Spinal cord (tissue), 10 donors: ENCODE data around the gene RANBP10. TPM values are rescaled to one million over a fixed set of nuclear protein-coding genes. Genes with fewer than 3 reads are reported as not detected.
"Not testable (repeated sequence)": the region's sequence is repeated elsewhere in the genome, so short reads cannot be mapped to it uniquely, and the experiment has no call there.

Source experiments
- DNase-seq, 6 donors: peaks; one replicate each; pipeline versions ENCODE4 v3.0.0 to v3.0.0-alpha.2; 2013 to 2015; ENCODE audit warnings: low spot score in 6 of 6, low read depth in 4 of 6
- H3K27ac ChIP-seq: one replicate; pipeline ENCODE4 v1.5.1; 2013; ENCODE audit warnings: low read depth, low read length, control low read depth
- H3K27me3 ChIP-seq: one replicate; pipeline ENCODE4 v1.6.1; 2013; ENCODE audit warnings: low read length; ENCODE audit not compliant: control insufficient read depth, insufficient read depth
- H3K36me3 ChIP-seq: one replicate; pipeline ENCODE4 v1.6.1; 2013; ENCODE audit warnings: low read length; ENCODE audit not compliant: control insufficient read depth, insufficient read depth
- H3K4me1 ChIP-seq: one replicate; pipeline ENCODE4 v1.6.1; 2013; ENCODE audit warnings: low read length; ENCODE audit not compliant: control insufficient read depth, insufficient read depth
- H3K4me3 ChIP-seq: one replicate; pipeline ENCODE4 v1.5.1; 2013; ENCODE audit warnings: low read depth, low read length, control low read depth
- H3K9me3 ChIP-seq: one replicate; pipeline ENCODE4 v1.6.1; 2013; ENCODE audit warnings: low read length; ENCODE audit not compliant: control insufficient read depth, insufficient read depth
- WGBS: methylation state at CpG from one replicate; pipeline ENCODE4 v1.1.5; 2013; ENCODE audit warnings: missing lambda C conversion rate; ENCODE audit not compliant: insufficient coverage; 5-methylcytosine and 5-hydroxymethylcytosine counted together
- polyA plus RNA-seq, 2 donors: library from polyadenylated mRNA; unstranded; fragments of 120-200 nt; gene quantifications; one replicate each; pipeline ENCODE4 v1.2.1, GENCODE V29; 2013; ENCODE audit not compliant: insufficient read length in 2 of 2
- total RNA-seq, 2 donors: library from RNA; depleted of rRNA in 1 of 2; stranded (reverse); fragments of 120-200 nt in 1 of 2; fragments of >200 nt in 1 of 2; gene quantifications; one replicate each; pipeline versions ENCODE4 v1.2.3 to v1.2.4, GENCODE V29; 2013 to 2014
- donor health status: healthy.

Gene RANBP10
- total and polyA plus RNA-seq, 4 donors: 6.7 to 25.6 (median 12.1) TPM

DNA sequence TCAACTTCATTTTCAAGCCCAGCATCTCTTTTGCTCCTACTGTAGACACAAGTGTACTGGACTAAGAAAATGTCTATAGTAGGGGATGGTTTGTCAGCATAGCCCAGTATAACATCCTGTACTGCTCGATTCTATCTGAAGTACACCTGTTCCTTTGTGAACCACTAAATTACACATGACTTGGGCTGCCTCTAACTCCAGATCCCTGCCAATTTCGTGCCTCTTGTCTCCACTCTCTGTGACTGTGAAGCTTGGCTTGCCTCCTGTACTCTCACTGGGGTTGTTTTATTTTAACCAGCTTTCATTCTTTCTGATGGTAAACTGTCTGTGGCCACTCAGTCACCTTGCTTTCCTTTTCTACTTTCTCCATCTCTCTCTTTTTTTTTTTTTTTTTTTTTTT is 111.7 kb downstream of the RANBP10 start:
- no peak for DNase-seq
- WGBS: 67% methylated on average over 1 of the region's 2 CpGs
- Histone ChIP-seq H3K36me3 (peaks cover 11% of the 10 kb centered on the region), H3K9me3 (no peaks in the 10 kb centered on the region), H3K4me3 (no peak overlapping the region), H3K27ac (no peak overlapping the region), H3K4me1 (no peaks in the 10 kb centered on the region), H3K27me3 (no peaks in the 10 kb centered on the region)

GRCh38 chr16:67693517-67694285 is 112.7 kb downstream of the RANBP10 start:
- not testable (repeated sequence) for H3K4me3 ChIP-seq, H3K36me3 ChIP-seq, H3K27me3 ChIP-seq, H3K27ac ChIP-seq, DNase-seq, H3K9me3 ChIP-seq, H3K4me1 ChIP-seq
- 98% methylated on average over 6 of the region's 8 CpGs for WGBS

DNA sequence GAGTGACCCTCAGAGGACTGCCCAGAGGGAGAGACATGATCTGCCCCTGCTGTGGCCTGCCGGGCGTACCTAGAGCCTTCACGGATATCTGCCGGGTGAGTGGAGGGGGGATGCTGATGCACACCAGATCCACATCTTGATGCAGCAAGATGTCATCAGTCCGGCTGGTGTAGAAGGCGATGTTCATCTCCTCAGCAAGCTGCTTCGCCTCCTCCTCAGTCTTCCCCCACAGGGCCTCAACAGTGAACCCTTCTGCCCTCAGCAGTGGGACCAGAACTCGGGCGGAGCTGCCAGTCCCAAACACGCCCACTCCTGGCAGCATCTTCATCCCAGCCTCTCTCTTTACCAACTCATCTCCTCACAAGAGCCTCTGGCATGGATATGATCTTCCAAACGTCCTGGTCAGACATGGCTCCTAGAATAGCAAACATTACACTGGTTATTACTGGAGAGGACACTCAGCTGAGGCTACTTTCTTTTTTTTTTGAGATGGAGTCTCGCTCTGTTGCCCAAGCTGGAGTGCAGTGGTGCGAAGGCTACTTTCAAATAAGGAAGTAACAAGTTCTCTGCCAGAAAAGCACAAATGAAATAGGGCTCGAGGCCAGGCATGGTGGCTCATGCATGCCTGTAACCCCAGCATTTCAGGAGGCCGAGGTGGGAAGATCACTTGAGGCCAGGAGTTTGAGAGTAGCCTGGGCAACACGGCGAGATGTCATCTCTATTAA is 120.8 kb downstream of the RANBP10 start:
- H3K27ac ChIP-seq: no peak overlapping the region
- DNase-seq: no peak
- no peaks in the 10 kb centered on the region for H3K9me3 ChIP-seq
- no peaks in the 10 kb centered on the region for H3K4me1 ChIP-seq
- peaks cover 33% of the 10 kb centered on the region for H3K36me3 ChIP-seq
- 92% methylated on average over 14 of the region's 17 CpGs for WGBS
- no peak overlapping the region for H3K4me3 ChIP-seq
- no peaks in the 10 kb centered on the region for H3K27me3 ChIP-seq

DNA sequence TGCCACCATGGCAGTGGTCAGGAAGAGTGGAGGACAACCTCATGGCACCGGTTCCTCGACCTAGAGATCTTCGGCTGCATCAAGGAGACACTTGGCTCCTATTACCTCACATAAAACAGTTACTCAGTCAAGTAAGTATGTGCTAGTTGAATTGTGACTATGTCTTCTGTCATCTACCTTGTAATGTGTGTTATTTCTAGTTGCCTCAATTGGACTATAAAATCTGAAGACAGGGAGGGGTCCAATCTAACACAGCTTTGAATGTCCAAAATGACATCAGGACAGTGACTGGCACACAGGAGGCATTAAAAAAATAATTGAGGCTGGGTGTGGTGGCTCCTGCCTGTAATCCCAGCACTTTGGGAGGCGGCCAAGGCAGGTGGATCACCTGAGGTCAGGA is 122.6 kb downstream of the RANBP10 start:
- Histone ChIP-seq H3K36me3 (peaks cover 46% of the 10 kb centered on the region), H3K4me1 (peaks cover 2% of the 10 kb centered on the region), H3K4me3 (no peak overlapping the region), H3K9me3 (no peaks in the 10 kb centered on the region), H3K27me3 (no peaks in the 10 kb centered on the region), H3K27ac (no peak overlapping the region)
- no peak for DNase-seq
- WGBS: 100% methylated on average over 1 of the region's 4 CpGs

GRCh38 chr16:67679935-67680897 is 126.1 kb downstream of the RANBP10 start:
- Histone ChIP-seq H3K4me1 (peaks cover 7% of the 10 kb centered on the region), H3K4me3 (no peak overlapping the region), H3K36me3 (peaks cover 49% of the 10 kb centered on the region), H3K27me3 (no peaks in the 10 kb centered on the region), H3K27ac (no peak overlapping the region), H3K9me3 (no peaks in the 10 kb centered on the region)
- DNase-seq: no peak
- 95% methylated on average over 7 of the region's 10 CpGs for WGBS

GRCh38 chr16:67678354-67679023 is 127.9 kb downstream of the RANBP10 start:
- peaks cover 25% of the 10 kb centered on the region for H3K4me1 ChIP-seq
- H3K4me3 ChIP-seq: no peak overlapping the region
- 75% methylated on average over 8 of the region's 12 CpGs for WGBS
- H3K27me3 ChIP-seq: no peaks in the 10 kb centered on the region
- H3K36me3 ChIP-seq: peaks cover 47% of the 10 kb centered on the region
- peak overlapping the region; percentile 15 for H3K27ac ChIP-seq
- no peaks in the 10 kb centered on the region for H3K9me3 ChIP-seq
- no peak for DNase-seq

GRCh38 chr16:67677712-67678111 is 128.6 kb downstream of the RANBP10 start:
- DNase-seq: no peak
- Histone ChIP-seq H3K36me3 (peaks cover 44% of the 10 kb centered on the region), H3K27ac (no peak overlapping the region), H3K4me1 (peaks cover 32% of the 10 kb centered on the region), H3K9me3 (no peaks in the 10 kb centered on the region), H3K27me3 (no peaks in the 10 kb centered on the region), H3K4me3 (no peak overlapping the region)
- no CpG with 5 or more reads among the region's 1 CpG for WGBS

- Histone ChIP-seq H3K4me1 (peaks cover 34% of the 10 kb centered on the region), H3K36me3 (peaks cover 47% of the 10 kb centered on the region), H3K27ac (no peak overlapping the region), H3K27me3 (no peaks in the 10 kb centered on the region), H3K4me3 (no peak overlapping the region), H3K9me3 (no peaks in the 10 kb centered on the region)
- DNase-seq: no peak
- 91% methylated on average over 6 of the region's 8 CpGs for WGBS
Observed at GRCh38 chr16:67676939-67677338, 129.4 kb downstream of the RANBP10 start.

DNA sequence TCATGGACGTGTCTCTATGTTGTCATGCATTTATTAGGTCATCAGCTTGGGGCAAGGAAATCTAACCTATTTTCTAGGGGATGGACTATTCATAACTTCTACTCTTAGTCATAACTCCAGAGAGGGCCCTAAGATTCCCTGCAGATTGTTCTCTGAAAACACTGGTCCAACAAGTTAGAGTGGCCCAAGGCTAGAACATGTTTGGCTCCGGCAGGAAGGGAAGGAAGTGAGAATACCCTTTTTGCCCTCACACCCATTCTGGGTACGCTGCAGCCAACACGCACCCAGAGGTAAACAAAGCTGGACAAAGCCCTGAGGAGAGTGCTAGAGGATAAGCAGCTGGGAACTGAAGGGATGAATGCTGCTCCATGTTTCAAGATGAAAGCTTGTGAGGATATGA is 129.8 kb downstream of the RANBP10 start:
- Histone ChIP-seq H3K36me3 (peaks cover 47% of the 10 kb centered on the region), H3K27me3 (no peaks in the 10 kb centered on the region), H3K27ac (no peak overlapping the region), H3K9me3 (no peaks in the 10 kb centered on the region), H3K4me1 (peaks cover 34% of the 10 kb centered on the region), H3K4me3 (no peak overlapping the region)
- no peak for DNase-seq
- 83% methylated on average over 1 of the region's 4 CpGs for WGBS
